HepG2 (cell line): ENCODE measurements around the gene IHH. TPM values are rescaled to one million over a fixed set of nuclear protein-coding genes. Genes with fewer than 3 reads are reported as not detected.

Experiments used
- ARNT2 ChIP-seq: sonication (generic); formaldehyde crosslinking; IDR thresholded peaks from 2 replicates; pipeline ENCODE4 v1.8.0; 2022; ENCODE audit warnings: mild to moderate bottlenecking, low read depth, missing genetic modification reagents, moderate library complexity
- BHLHE40 ChIP-seq: IDR thresholded peaks from 2 replicates; pipeline ENCODE4 v1.6.1; 2011; ENCODE audit warnings: low read length, improper control_type of control experiment
- GLI4 ChIP-seq: sonication (generic); formaldehyde crosslinking; IDR thresholded peaks from 2 replicates; pipeline ENCODE4 v1.5.1; 2020; ENCODE audit warnings: missing genetic modification reagents, mild to moderate bottlenecking, moderate library complexity, borderline replicate concordance
- IKZF1 ChIP-seq: fragments of 450-650 bp; IDR thresholded peaks from 2 replicates; pipeline ENCODE4 v1.7.1; 2016
- ISL2 ChIP-seq: sonication (generic); formaldehyde crosslinking; IDR thresholded peaks from 2 replicates; pipeline ENCODE4 v1.5.0; 2020; ENCODE audit warnings: missing genetic modification reagents
- JUNB ChIP-seq: sonication (generic); formaldehyde crosslinking; IDR thresholded peaks from 2 replicates; pipeline ENCODE4 v1.8.0; 2022; ENCODE audit warnings: missing genetic modification reagents, mild to moderate bottlenecking, borderline replicate concordance
- KAT8 ChIP-seq: IDR thresholded peaks from 2 replicates; pipeline ENCODE4 v1.6.1; 2016; ENCODE audit warnings: missing genetic modification reagents, missing compliant biosample characterization
- LCORL ChIP-seq, 2 experiments: fragments of 450-650 bp in 1 of 2; sonication (generic) in 1 of 2; formaldehyde crosslinking in 1 of 2; IDR thresholded peaks; 2 replicates each; pipeline versions ENCODE4 v1.5.0 to v1.6.1; 2017 to 2020; ENCODE audit warnings: antibody characterized with exemption in 1 of 2, missing genetic modification reagents in 1 of 2
- MAFG ChIP-seq: sonication (generic); formaldehyde crosslinking; IDR thresholded peaks from 2 replicates; pipeline ENCODE4 v1.5.1; 2020; ENCODE audit warnings: mild to moderate bottlenecking, missing genetic modification reagents
- NFE2 ChIP-seq: sonication (generic); formaldehyde crosslinking; IDR thresholded peaks from 2 replicates; pipeline ENCODE4 v1.4.0; 2020; ENCODE audit warnings: missing genetic modification reagents
- NR2F2 ChIP-seq: IDR thresholded peaks from 2 replicates; pipeline ENCODE4 v1.6.1; 2012; ENCODE audit warnings: low read depth, inconsistent platforms, borderline replicate concordance
- PAWR ChIP-seq: sonication (generic); formaldehyde crosslinking; IDR thresholded peaks from 2 replicates; pipeline ENCODE4 v1.4.0; 2020; ENCODE audit warnings: missing genetic modification reagents, mild to moderate bottlenecking, borderline replicate concordance
- PITX1 ChIP-seq: sonication (generic); formaldehyde crosslinking; IDR thresholded peaks from 2 replicates; pipeline ENCODE4 v1.5.1; 2020; ENCODE audit warnings: mild to moderate bottlenecking, missing genetic modification reagents
- PRPF4 ChIP-seq: fragments of 200-400 bp; formaldehyde crosslinking; IDR thresholded peaks from 2 replicates; pipeline ENCODE4 v1.6.1; 2016; ENCODE audit warnings: low read length, low read depth; ENCODE audit not compliant: poor library complexity, severe bottlenecking
- RCOR2 ChIP-seq: IDR thresholded peaks from 2 replicates; pipeline ENCODE4 v1.6.1; 2016; ENCODE audit warnings: missing biosample characterization, missing genetic modification reagents
- WIZ ChIP-seq: sonication (generic); formaldehyde crosslinking; IDR thresholded peaks from 2 replicates; pipeline ENCODE4 v1.5.1; 2020; ENCODE audit warnings: mild to moderate bottlenecking, missing genetic modification reagents
- YY1 ChIP-seq: IDR thresholded peaks from 2 replicates; pipeline ENCODE4 v1.6.1; 2011; ENCODE audit warnings: low read length, low read depth, moderate library complexity, mild to moderate bottlenecking; ENCODE audit not compliant: insufficient read depth, insufficient replicate concordance
- ZBTB21 ChIP-seq: sonication (generic); formaldehyde crosslinking; IDR thresholded peaks from 2 replicates; pipeline ENCODE4 v1.4.0; 2020; ENCODE audit warnings: missing genetic modification reagents
- ZFP36L1 ChIP-seq: sonication (generic); formaldehyde crosslinking; IDR thresholded peaks from 2 replicates; pipeline ENCODE4 v1.8.0; 2022; ENCODE audit warnings: mild to moderate bottlenecking, missing genetic modification reagents, moderate library complexity
- ZFYVE20 ChIP-seq: sonication (generic); formaldehyde crosslinking; IDR thresholded peaks from 2 replicates; pipeline ENCODE4 v1.8.0; 2023; ENCODE audit warnings: low read depth, mild to moderate bottlenecking, moderate library complexity, missing genetic modification reagents, borderline replicate concordance
- ZNF18 ChIP-seq: sonication (generic); formaldehyde crosslinking; IDR thresholded peaks from 2 replicates; pipeline ENCODE4 v1.8.0; 2022; ENCODE audit warnings: mild to moderate bottlenecking, missing genetic modification reagents; ENCODE audit not compliant: insufficient replicate concordance
- ZNF253 ChIP-seq: sonication (generic); formaldehyde crosslinking; IDR thresholded peaks from 2 replicates; pipeline ENCODE4 v1.8.0; 2022; ENCODE audit warnings: mild to moderate bottlenecking, missing genetic modification reagents, borderline replicate concordance
- ZNF263 ChIP-seq: sonication (generic); formaldehyde crosslinking; IDR thresholded peaks from 2 replicates; pipeline ENCODE4 v1.4.0; 2020; ENCODE audit warnings: missing genetic modification reagents
- ZNF550 ChIP-seq: sonication (generic); formaldehyde crosslinking; IDR thresholded peaks from 2 replicates; pipeline ENCODE4 v1.4.0; 2020; ENCODE audit warnings: mild to moderate bottlenecking, missing genetic modification reagents, borderline replicate concordance
- ZNF605 ChIP-seq: sonication (generic); formaldehyde crosslinking; IDR thresholded peaks from 2 replicates; pipeline ENCODE4 v1.8.0; 2022; ENCODE audit warnings: mild to moderate bottlenecking, missing genetic modification reagents
- ZNF607 ChIP-seq: sonication (generic); formaldehyde crosslinking; IDR thresholded peaks from 2 replicates; pipeline ENCODE4 v1.5.1; 2020; ENCODE audit warnings: missing genetic modification reagents, mild to moderate bottlenecking, borderline replicate concordance
- ZNF782 ChIP-seq: sonication (generic); formaldehyde crosslinking; IDR thresholded peaks from 2 replicates; pipeline ENCODE4 v1.4.0; 2020; ENCODE audit warnings: missing genetic modification reagents, mild to moderate bottlenecking, borderline replicate concordance
- polyA plus RNA-seq, 8 experiments: library from polyadenylated mRNA; depleted of rRNA in 3 of 8; stranded (reverse) in 7 of 8; unstranded in 1 of 8; fragments of >200 nt; fragmentation: Illumina TruSeq in 4 of 8; extraction: Trizol in 4 of 8; gene quantifications; 2 replicates each; pipeline versions ENCODE4 v1.2.1 to v1.2.3, GENCODE V29; 2011 to 2016; ENCODE audit warnings: low read depth in 4 of 8, missing spikeins in 1 of 8, mixed read lengths in 1 of 8; ENCODE audit not compliant: insufficient read depth in 1 of 8
- total RNA-seq, 5 experiments: library from RNA; depleted of rRNA; stranded (reverse); fragments of >200 nt; fragmentation: Illumina TruSeq; extraction: Trizol; gene quantifications; 2 replicates each; pipeline ENCODE4 v1.2.3, GENCODE V29; 2016; ENCODE audit warnings: low read depth in 1 of 5

IHH gene
- total and polyA plus RNA-seq, 2 of the 13 experiments (the other 11 are each of a cell fraction or from before 2014, with no cell fraction given): 0.42 TPM; not detected in 1

GRCh38 chr2:219071131-219071816, 10.6 kb upstream of the IHH start (continued):
- no peak for TF ChIP-seq KAT8 (CRISPR knock-in tag)
- no peak for TF ChIP-seq PRPF4
- no peak for TF ChIP-seq ZNF253
- TF ChIP-seq LCORL (IDR thresholded peaks at IDR 0.05): no peak
- peak; percentile 94 for TF ChIP-seq LCORL (CRISPR knock-in tag; IDR thresholded peaks at IDR 0.05)
- no peak for TF ChIP-seq JUNB
- TF ChIP-seq ZBTB21 (CRISPR knock-in tag): no peak
- TF ChIP-seq ZNF550 (CRISPR knock-in tag): no peak
- no peak for TF ChIP-seq ZNF18 (CRISPR knock-in tag)
- no peak for TF ChIP-seq YY1
- no peak for TF ChIP-seq ZNF607 (CRISPR knock-in tag)
- no peak for TF ChIP-seq ZNF782 (CRISPR knock-in tag)
- peak; percentile 97 for TF ChIP-seq PITX1 (CRISPR knock-in tag)
- no peak for TF ChIP-seq ZFYVE20 (CRISPR knock-in tag)
- no peak for TF ChIP-seq BHLHE40
- TF ChIP-seq IKZF1: no peak
- TF ChIP-seq RCOR2 (CRISPR knock-in tag): peak; percentile 82
- peak; percentile 72; the same call in 1 of the 2 replicates for TF ChIP-seq ISL2 (CRISPR knock-in tag)
- TF ChIP-seq WIZ (CRISPR knock-in tag): no peak
- 0 out of 2 replicates have a peak, but pooled peaks have one; percentile 42 for TF ChIP-seq ARNT2 (CRISPR knock-in tag)
- TF ChIP-seq ZFP36L1: no peak
- TF ChIP-seq GLI4 (CRISPR knock-in tag): 0 out of 2 replicates have a peak, but pooled peaks have one; percentile 65
- no peak for TF ChIP-seq PAWR (CRISPR knock-in tag)
- TF ChIP-seq ZNF263 (CRISPR knock-in tag): peak; percentile 77; the same call in 1 of the 2 replicates
- TF ChIP-seq NR2F2: peak; percentile 88
- TF ChIP-seq MAFG (CRISPR knock-in tag): no peak
- peak; percentile 78; the same call in 1 of the 2 replicates for TF ChIP-seq ZNF605 (CRISPR knock-in tag)
- no peak for TF ChIP-seq NFE2 (CRISPR knock-in tag)
